SU-DHL-6 (cell line): Measurements from ENCODE around the gene CASP4.

Source experiments
- H2AFZ ChIP-seq: fragments of 200-600 bp; sonication (generic); 2 replicates; pipeline ENCODE4 v1.6.1; 2014; ENCODE audit warnings: low read depth, mild to moderate bottlenecking, moderate library complexity, mixed read lengths, antibody characterized with exemption, low read length; ENCODE audit not compliant: severe bottlenecking
- H3F3A ChIP-seq: fragments of 200-600 bp; shearing (Covaris generic); 2 replicates; pipeline ENCODE4 v1.6.0; 2016; ENCODE audit warnings: antibody characterized with exemption, mild to moderate bottlenecking; ENCODE audit not compliant: insufficient read depth
- H3K27ac ChIP-seq: fragments of 200-600 bp; sonication (generic); 2 replicates; pipeline ENCODE4 v1.5.1; 2016; ENCODE audit warnings: low read depth, mild to moderate bottlenecking, low read length, moderate library complexity, mixed read lengths
- H3K27me3 ChIP-seq: fragments of 200-600 bp; sonication (generic), shearing (Covaris generic); 2 replicates; pipeline ENCODE4 v1.6.0; 2014; ENCODE audit warnings: mild to moderate bottlenecking, low read length
- H3K36me3 ChIP-seq: fragments of 200-600 bp; sonication (generic); 2 replicates; pipeline ENCODE4 v1.6.1; 2014; ENCODE audit warnings: mild to moderate bottlenecking, low read length, mixed read lengths
- H3K4me2 ChIP-seq: fragments of 300-600, 200-600 bp; shearing (Covaris generic), sonication (generic); 2 replicates; pipeline ENCODE4 v1.6.0; 2014; ENCODE audit warnings: low read length, low read depth, mild to moderate bottlenecking; ENCODE audit not compliant: poor library complexity, severe bottlenecking
- H3K4me3 ChIP-seq: fragments of 200-600 bp; sonication (generic); 2 replicates; pipeline ENCODE4 v1.5.1; 2014; ENCODE audit warnings: antibody characterized with exemption, low read length, mild to moderate bottlenecking, mixed read lengths; ENCODE audit not compliant: insufficient read depth, poor library complexity, severe bottlenecking
- H3K79me2 ChIP-seq: fragments of 200-600 bp; sonication (generic); 2 replicates; pipeline ENCODE4 v1.6.1; 2014; ENCODE audit warnings: mild to moderate bottlenecking, low read length, moderate library complexity; ENCODE audit not compliant: insufficient read depth
- H3K9ac ChIP-seq: fragments of 200-600 bp; sonication (generic); 2 replicates; pipeline ENCODE4 v1.7.0; 2014; ENCODE audit warnings: mild to moderate bottlenecking, low read length
- H3K9me2 ChIP-seq: fragments of 200-600 bp; sonication (generic); replicated peaks from 2 replicates; pipeline ENCODE4 v1.6.1; 2014; ENCODE audit warnings: low read length; ENCODE audit not compliant: insufficient read depth
- H3K9me3 ChIP-seq: fragments of 200-600 bp; sonication (generic); 2 replicates; pipeline ENCODE4 v1.6.1; 2014; ENCODE audit warnings: low read length, mixed read lengths; ENCODE audit not compliant: insufficient read depth
- H4K20me1 ChIP-seq: fragments of 200-600 bp; sonication (generic); 2 replicates; pipeline ENCODE4 v1.6.1; 2014; ENCODE audit warnings: low read depth, mild to moderate bottlenecking, antibody characterized with exemption, low read length, moderate library complexity, mixed read lengths
- CTCF ChIP-seq: fragments of 200-600 bp; sonication (generic); IDR thresholded peaks from one replicate; pipeline ENCODE4 v1.5.1; 2017; ENCODE audit warnings: antibody characterized with exemption, mild to moderate bottlenecking, low read length, moderate library complexity; ENCODE audit not compliant: insufficient read depth, poor library complexity, severe bottlenecking
- EZH2phosphoT487 ChIP-seq: fragments of 200-600 bp; sonication (generic), shearing (Covaris generic); conservative IDR thresholded peaks from 2 replicates; pipeline ENCODE4 v1.6.1; 2018; ENCODE audit warnings: mild to moderate bottlenecking, antibody characterized with exemption, low read length, moderate library complexity, mixed read lengths

CASP4 gene

GRCh38 chr11:104899226-104899625, 69.1 kb downstream of the CASP4 start:
- Histone ChIP-seq H3K27ac (no peak overlapping the region), H4K20me1 (no peaks in the 10 kb centered on the region), H3K9me3 (no peaks in the 10 kb centered on the region), H3K4me3 (no peak overlapping the region), H2AFZ (no peak overlapping the region), H3K9me2 (no peaks in the 10 kb centered on the region), H3K9ac (no peak overlapping the region), H3K4me2 (no peak overlapping the region), H3K27me3 (no peaks in the 10 kb centered on the region), H3K79me2 (no peaks in the 10 kb centered on the region), H3K36me3 (no peaks in the 10 kb centered on the region), H3F3A (no peaks in the 10 kb centered on the region)
- TF ChIP-seq EZH2phosphoT487 (no peak), CTCF (no peak)

- H2AFZ ChIP-seq: no peak overlapping the region
Observed at GRCh38 chr11:104898685-104899013, 69.7 kb downstream of the CASP4 start.

GRCh38 chr11:104897891-104898684, 70.3 kb downstream of the CASP4 start, which contains the start of gene CASP12:
Gene CASP12 (minus strand): TSS chr11:104898460.
- H3K4me3 ChIP-seq: no peak within 1 kb of the TSS
- H3K9me2 ChIP-seq: no peaks in the 10 kb centered on the region
- no peak for TF ChIP-seq CTCF
- TF ChIP-seq EZH2phosphoT487: no peak
- no peaks in the 10 kb centered on the region for H4K20me1 ChIP-seq
- no peaks in the 10 kb centered on the region for H3K36me3 ChIP-seq
- no peaks in the 10 kb centered on the region for H3K79me2 ChIP-seq
- no peak within 1 kb of the TSS for H2AFZ ChIP-seq
- H3F3A ChIP-seq: no peaks in the 10 kb centered on the region
- no peak within 1 kb of the TSS for H3K27ac ChIP-seq
- no peaks in the 10 kb centered on the region for H3K27me3 ChIP-seq
- H3K4me2 ChIP-seq: no peak within 1 kb of the TSS
- no peaks in the 10 kb centered on the region for H3K9me3 ChIP-seq
- no peak within 1 kb of the TSS for H3K9ac ChIP-seq

More at GRCh38 chr11:104898685-104899013, 69.7 kb downstream of the CASP4 start:
- Histone ChIP-seq H3K4me2 (no peak overlapping the region), H3K9me3 (no peaks in the 10 kb centered on the region), H3F3A (no peaks in the 10 kb centered on the region), H3K9me2 (no peaks in the 10 kb centered on the region), H3K79me2 (no peaks in the 10 kb centered on the region), H3K4me3 (no peak overlapping the region), H4K20me1 (no peaks in the 10 kb centered on the region), H3K27me3 (no peaks in the 10 kb centered on the region), H3K36me3 (no peaks in the 10 kb centered on the region), H3K9ac (no peak overlapping the region), H3K27ac (no peak overlapping the region)
- TF ChIP-seq EZH2phosphoT487 (no peak), CTCF (no peak)
